Pancreas (tissue), 10 donors: Measurements from ENCODE around the gene MAPKAPK2. TPM values are rescaled to one million over a fixed set of nuclear protein-coding genes. Genes with fewer than 3 reads are reported as not detected.
A peak's percentile ranks its signal among the peaks of the same experiment; 100 is the strongest.

ENCODE experiments used
- ATAC-seq, 4 donors: fragments of 200-7000 bp; cut with Tn5 transposase; one replicate each; pipeline versions ENCODE4 v1.8.0 to v1.9.1; 2020; ENCODE audit warnings: mild to moderate bottlenecking in 4 of 4, moderate library complexity in 4 of 4
- DNase-seq, 6 donors: peaks; one replicate each; pipeline ENCODE4 v3.0.0-alpha.2; 2020
- FAIRE-seq: peaks from 2 replicates; lab custom pipeline; 2012; peaks lifted over from hg19 to GRCh38; lab: Jason Lieb, UNC
- H3K27ac ChIP-seq, 4 donors: fragments of 200-600 bp; sonication (generic); 1 replicate in 3 of 4; 2 replicates in 1 of 4; pipeline versions ENCODE4 v1.5.0 to v1.8.0; 2020
- H3K27me3 ChIP-seq, 4 donors: fragments of 200-600 bp; one replicate each; pipeline ENCODE4 v1.8.0; 2021
- H3K36me3 ChIP-seq, 3 donors: fragments of 200-600 bp; sonication (generic) in 1 of 3; one replicate each; pipeline versions ENCODE4 v1.5.0 to v1.8.0; 2020 to 2021
- H3K4me1 ChIP-seq, 3 donors: fragments of 200-600 bp; one replicate each; pipeline ENCODE4 v1.8.0; 2021
- H3K4me3 ChIP-seq, 4 donors: fragments of 200-600 bp; sonication (generic) in 2 of 4; one replicate each; pipeline versions ENCODE4 v1.5.0 to v1.8.0; 2020 to 2021
- H3K9me3 ChIP-seq, 4 donors: fragments of 200-600 bp; one replicate each; pipeline ENCODE4 v1.8.0; 2021
- WGBS, 2 donors: extraction: QIAGEN DNeasy Blood & Tissue Kit; methylation state at CpG; one replicate each; pipeline ENCODE4 v1.1.7; 2013; 5-methylcytosine and 5-hydroxymethylcytosine counted together
- intact Hi-C, 3 donors: fragments of 100-400 bp; cut with DNase I; formaldehyde crosslinking; loops; one replicate each; pipeline versions ENCODE4 v1.11.1 to v1.14.2; 2022
- polyA plus RNA-seq, 2 donors: library from polyadenylated mRNA; stranded (reverse); fragments of 200-250 nt; gene quantifications; one replicate each; pipeline ENCODE4 v1.2.3, GENCODE V29; 2013
- total RNA-seq, 6 donors: library from RNA; stranded (reverse); fragmentation: NEBNext Ultra II Directional in 4 of 6; extraction: Animal tissue kit (Norgen Biotek cat#: 25700) in 4 of 6; gene quantifications; one replicate each; pipeline versions ENCODE4 v1.2.1 to v1.2.4, GENCODE V29; 2021 to 2023
- TF ChIP-seq, protein P1 (sequence below), 4 donors: fragments of 200-600 bp; sonication (generic) in 3 of 4; IDR thresholded peaks; one replicate each; pipeline versions ENCODE4 v1.5.0 to v1.8.0; 2021; ENCODE audit warnings: antibody characterized with exemption in 4 of 4
- donor health status: healthy with polysubstance abuse.
- donor health status: DM: no; HTN: no; CAD: no; lungs with moderate emphysema.
- donor health status: DM: no; HTN: no; CAD: no.
- donor health status: control.
- donor health status: control.
- donor health status: Bipolar disorder and iron deficiency.
- donor health status: DM: yes; HTN: yes; CAD: no.
- donor health status: DM: no; HTN: no; CAD: no.
- donor health status: DM: no; HTN: no; CAD: no.
- donor health status: DM: yes; HTN: yes; CAD: no.

MAPKAPK2 gene
- total and polyA plus RNA-seq, 8 donors: 28.3 to 55.7 (median 35.1) TPM

- H3K4me1 ChIP-seq: peaks cover 0 to 23% (median 5%) of the 10 kb centered on the region in 3 donors
- DNase-seq (no peak), FAIRE-seq (no peak), ATAC-seq (no peak)
- intact Hi-C loops: loop anchor here in 1 of 3 donors (5.0 kb wide), 1 partner anchor 183 kb away; no protein-coding TSS in a partner anchor
- no peaks in the 10 kb centered on the region for H3K27me3 ChIP-seq
- H3K27ac ChIP-seq: no peak overlapping the region
- H3K36me3 ChIP-seq: peaks cover 5 to 37% (median 37%) of the 10 kb centered on the region in 3 donors
- 92 to 94% methylated on average over 3 of the region's 3 CpGs for WGBS, 2 donors
- no peak overlapping the region for H3K4me3 ChIP-seq
- no peaks in the 10 kb centered on the region for H3K9me3 ChIP-seq
- TF ChIP-seq, protein P1, sequence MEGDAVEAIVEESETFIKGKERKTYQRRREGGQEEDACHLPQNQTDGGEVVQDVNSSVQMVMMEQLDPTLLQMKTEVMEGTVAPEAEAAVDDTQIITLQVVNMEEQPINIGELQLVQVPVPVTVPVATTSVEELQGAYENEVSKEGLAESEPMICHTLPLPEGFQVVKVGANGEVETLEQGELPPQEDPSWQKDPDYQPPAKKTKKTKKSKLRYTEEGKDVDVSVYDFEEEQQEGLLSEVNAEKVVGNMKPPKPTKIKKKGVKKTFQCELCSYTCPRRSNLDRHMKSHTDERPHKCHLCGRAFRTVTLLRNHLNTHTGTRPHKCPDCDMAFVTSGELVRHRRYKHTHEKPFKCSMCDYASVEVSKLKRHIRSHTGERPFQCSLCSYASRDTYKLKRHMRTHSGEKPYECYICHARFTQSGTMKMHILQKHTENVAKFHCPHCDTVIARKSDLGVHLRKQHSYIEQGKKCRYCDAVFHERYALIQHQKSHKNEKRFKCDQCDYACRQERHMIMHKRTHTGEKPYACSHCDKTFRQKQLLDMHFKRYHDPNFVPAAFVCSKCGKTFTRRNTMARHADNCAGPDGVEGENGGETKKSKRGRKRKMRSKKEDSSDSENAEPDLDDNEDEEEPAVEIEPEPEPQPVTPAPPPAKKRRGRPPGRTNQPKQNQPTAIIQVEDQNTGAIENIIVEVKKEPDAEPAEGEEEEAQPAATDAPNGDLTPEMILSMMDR (IDR thresholded peaks at IDR 0.05): no peak
These were observed 44.8 kb downstream of the MAPKAPK2 start for GRCh38 chr1:206729507-206729906.

- intact Hi-C loops: loop anchor here in 2 of 3 donors (10.0 kb wide), 1 partner anchor 252 kb away; no protein-coding TSS in a partner anchor
- Histone ChIP-seq H3K27me3 (no peaks in the 10 kb centered on the region), H3K4me3 (no peak overlapping the region), H3K36me3 (peaks cover 5 to 37% (median 37%) of the 10 kb centered on the region in 3 donors), H3K9me3 (no peaks in the 10 kb centered on the region), H3K27ac (no peak overlapping the region), H3K4me1 (peaks cover 0 to under 1% (median 0%) of the 10 kb centered on the region in 3 donors)
- 86 to 89% methylated on average over 11 of the region's 11 CpGs for WGBS, 2 donors
- TF ChIP-seq, protein P1 (IDR thresholded peaks at IDR 0.05): no peak
- no peak for FAIRE-seq
- no peak for DNase-seq
- ATAC-seq: no peak
These were observed 47.8 kb downstream of the MAPKAPK2 start for GRCh38 chr1:206732508-206732907.

GRCh38 chr1:206732992-206733391 lies 48.3 kb downstream of the MAPKAPK2 start:
- peaks cover 0 to 5% (median 0%) of the 10 kb centered on the region in 3 donors for H3K4me1 ChIP-seq
- no peak for ATAC-seq
- H3K4me3 ChIP-seq: no peak overlapping the region
- no peaks in the 10 kb centered on the region for H3K27me3 ChIP-seq
- no peak for FAIRE-seq
- TF ChIP-seq, protein P1 (IDR thresholded peaks at IDR 0.05): no peak
- no peak for DNase-seq
- no peaks in the 10 kb centered on the region for H3K9me3 ChIP-seq
- H3K36me3 ChIP-seq: peaks cover 5 to 37% (median 37%) of the 10 kb centered on the region in 3 donors
- 86 to 87% methylated on average over 11 of the region's 11 CpGs for WGBS, 2 donors
- no peak overlapping the region for H3K27ac ChIP-seq
- intact Hi-C loops: loop anchor here in 2 of 3 donors (10.0 kb wide), 1 partner anchor 252 kb away; no protein-coding TSS in a partner anchor

- H3K4me3 ChIP-seq: no peak overlapping the region
- FAIRE-seq (no peak), DNase-seq (peak in 4 of 6 donors; percentile 48 to 84 (median 58)), ATAC-seq (peak in 3 of 4 donors; percentile 67 to 71 (median 71))
- TF ChIP-seq, protein P1 (IDR thresholded peaks at IDR 0.05): peak; percentile 47 to 69 (median 53)
- no peaks in the 10 kb centered on the region for H3K9me3 ChIP-seq
- 69 to 78% methylated on average over 9 of the region's 9 CpGs for WGBS, 2 donors
- H3K27me3 ChIP-seq: no peaks in the 10 kb centered on the region
- no peak overlapping the region for H3K27ac ChIP-seq
- H3K36me3 ChIP-seq: peaks cover 5 to 33% (median 32%) of the 10 kb centered on the region in 3 donors
- intact Hi-C loops: loop anchor here in 2 of 3 donors (5.0 to 10.0 kb wide), 2 partner anchors 178 to 250 kb away; no protein-coding TSS in a partner anchor
- peaks cover 0 to 8% (median 0%) of the 10 kb centered on the region in 3 donors for H3K4me1 ChIP-seq
These were observed 49.9 kb downstream of the MAPKAPK2 start for GRCh38 chr1:206734499-206735142.
